Hepatic stellate cell (primary cell): Measurements from ENCODE around the gene PEX26.
"Not testable (repeated sequence)": the region's sequence is repeated elsewhere in the genome, so short reads cannot be mapped to it uniquely, and the experiment has no call there.

Experiments
- DNase-seq: peaks from one replicate; pipeline ENCODE4 v3.0.0; 2011; ENCODE audit warnings: low spot score

Gene PEX26

GRCh38 chr22:18071307-18071967 lies 6.4 kb upstream of the PEX26 start:
- DNase-seq: not testable (repeated sequence)

DNA sequence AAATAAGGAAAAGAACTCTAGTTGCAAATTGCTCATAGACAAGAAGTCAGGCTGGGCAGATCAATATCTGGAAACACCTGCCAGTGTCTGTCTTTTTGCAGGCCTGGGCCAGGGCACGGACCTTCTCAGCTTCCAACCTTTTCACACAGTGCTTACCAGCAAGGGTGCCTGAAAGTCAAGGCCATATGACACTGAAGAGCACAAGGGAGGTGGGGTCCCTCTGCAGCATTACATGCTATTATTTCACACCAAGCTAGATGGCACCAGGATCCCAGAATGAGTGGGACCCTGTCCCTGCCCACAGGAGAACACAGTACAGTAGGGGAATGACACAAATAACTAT lies 5.9 kb upstream of the PEX26 start:
- no peak for DNase-seq

GRCh38 chr22:18073467-18073866 lies 4.3 kb upstream of the PEX26 start:
- DNase-seq: no peak

DNA sequence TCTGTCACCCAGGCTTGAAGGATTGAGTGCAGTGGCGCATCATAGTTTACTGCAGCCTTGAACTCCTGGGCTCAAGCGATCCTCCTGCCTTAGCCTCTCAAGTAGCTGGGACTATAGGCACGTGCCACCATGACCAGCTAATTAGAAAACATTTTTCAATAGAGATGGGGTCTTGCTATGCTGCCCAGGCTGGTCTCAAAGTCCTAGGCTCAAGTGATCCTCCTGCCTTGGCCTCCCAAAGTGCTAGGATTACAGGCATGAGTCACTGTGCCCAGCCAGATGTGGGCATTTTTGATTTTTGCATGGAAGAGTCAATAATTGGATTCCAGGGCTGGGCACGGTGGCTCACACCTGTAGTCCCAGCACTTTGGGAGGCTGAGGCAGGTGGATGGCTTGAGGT lies 3.9 kb upstream of the PEX26 start:
- not testable (repeated sequence) for DNase-seq

GRCh38 chr22:18075101-18075719 lies 2.6 kb upstream of the PEX26 start:
- DNase-seq: no peak

DNA sequence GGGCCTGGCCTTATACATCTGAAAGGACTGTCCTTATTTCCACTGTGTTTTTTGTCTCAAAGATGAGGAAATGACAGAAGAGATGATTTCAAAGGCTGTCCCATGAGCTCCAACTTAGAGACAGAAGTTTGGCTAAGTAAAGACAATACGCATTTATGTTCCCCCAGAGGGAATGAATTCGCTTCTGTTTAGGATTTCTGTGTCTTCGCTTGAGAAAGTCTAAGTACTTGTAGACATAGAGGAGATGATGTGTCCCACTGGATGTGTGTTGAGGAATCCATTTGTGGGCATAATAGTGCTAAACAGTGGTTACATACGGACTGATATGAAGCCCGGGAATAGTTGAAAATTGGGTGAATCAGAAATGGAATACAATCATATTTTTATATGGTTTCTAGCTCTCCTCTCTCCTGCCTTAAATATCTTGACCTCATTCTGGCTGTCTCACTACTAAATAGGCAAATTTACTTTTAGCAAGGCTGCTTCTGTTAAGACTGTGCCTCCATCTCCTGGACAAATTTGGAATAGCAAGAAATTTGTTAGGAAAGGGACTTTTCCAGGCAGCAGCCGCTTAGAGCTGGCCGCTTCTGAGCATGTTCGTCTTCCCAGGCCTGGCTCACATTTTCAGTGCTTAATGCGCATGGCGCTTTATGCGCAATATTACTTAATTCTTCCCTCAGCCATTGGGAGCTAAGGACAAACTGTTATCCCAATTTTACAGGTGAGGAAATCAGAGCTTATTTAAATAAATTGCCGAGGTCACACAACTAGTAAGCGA lies 1.9 kb upstream of the PEX26 start:
- DNase-seq: peak; percentile 65

DNA sequence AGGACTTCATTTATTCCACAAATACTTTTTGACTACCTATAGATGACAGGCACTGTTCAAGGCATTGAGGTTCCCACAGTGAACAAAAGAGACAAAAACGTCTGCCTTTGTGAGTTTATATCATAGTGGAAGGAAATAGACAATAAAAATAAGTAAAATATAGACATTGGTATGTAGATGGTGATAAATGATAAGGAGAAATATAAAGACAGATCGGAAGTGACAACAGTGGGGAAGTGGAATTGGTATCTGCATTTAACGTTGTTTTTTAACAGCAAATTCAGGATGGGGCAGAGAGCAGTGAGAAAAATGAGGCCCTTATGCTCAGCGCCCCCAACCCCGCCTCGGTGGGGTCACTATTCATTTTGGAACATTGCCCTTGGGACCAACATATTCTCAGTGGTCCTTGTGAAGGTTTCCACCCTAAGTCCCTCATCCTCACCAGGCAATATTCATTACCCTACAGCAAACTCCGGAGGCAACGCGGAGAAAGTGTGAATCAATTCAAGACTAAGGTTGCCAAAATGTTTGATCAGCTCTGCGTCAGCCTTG lies 627 bp upstream of the PEX26 start:
- no peak for DNase-seq

GRCh38 chr22:18078329-18079041 lies 695 bp downstream of the PEX26 start:
- DNase-seq: peak; percentile 37

DNA sequence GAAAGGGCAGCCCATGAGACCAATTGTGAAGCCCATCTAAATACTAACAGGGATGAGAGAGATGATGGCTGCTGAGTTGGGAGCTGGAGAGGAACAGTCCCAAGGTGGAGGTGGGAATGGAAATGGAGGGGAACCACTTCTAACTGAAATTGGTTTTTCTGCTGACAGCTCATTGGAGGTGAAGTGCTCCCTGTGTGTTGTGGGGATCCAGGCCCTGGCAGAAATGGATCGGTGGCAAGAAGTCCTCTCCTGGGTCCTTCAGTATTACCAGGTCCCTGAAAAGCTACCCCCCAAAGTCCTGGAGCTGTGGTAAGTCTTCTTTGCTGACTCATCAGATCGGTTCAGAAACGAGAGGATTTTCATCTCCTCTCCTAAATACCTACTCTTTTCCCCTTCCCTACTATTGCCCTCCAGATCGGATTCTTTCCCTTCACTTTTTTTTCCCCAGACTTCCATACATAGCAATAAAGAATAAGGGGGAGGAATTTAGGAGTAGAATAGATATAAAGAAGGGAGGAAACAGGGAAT lies 2.0 kb downstream of the PEX26 start:
- no peak for DNase-seq

- DNase-seq: no peak
Observed at GRCh38 chr22:18081416-18081815, 3.6 kb downstream of the PEX26 start.

GRCh38 chr22:18082467-18082866 lies 4.7 kb downstream of the PEX26 start:
- DNase-seq: no peak

- no peak for DNase-seq
Observed at GRCh38 chr22:18083406-18083805, 5.6 kb downstream of the PEX26 start.

DNA sequence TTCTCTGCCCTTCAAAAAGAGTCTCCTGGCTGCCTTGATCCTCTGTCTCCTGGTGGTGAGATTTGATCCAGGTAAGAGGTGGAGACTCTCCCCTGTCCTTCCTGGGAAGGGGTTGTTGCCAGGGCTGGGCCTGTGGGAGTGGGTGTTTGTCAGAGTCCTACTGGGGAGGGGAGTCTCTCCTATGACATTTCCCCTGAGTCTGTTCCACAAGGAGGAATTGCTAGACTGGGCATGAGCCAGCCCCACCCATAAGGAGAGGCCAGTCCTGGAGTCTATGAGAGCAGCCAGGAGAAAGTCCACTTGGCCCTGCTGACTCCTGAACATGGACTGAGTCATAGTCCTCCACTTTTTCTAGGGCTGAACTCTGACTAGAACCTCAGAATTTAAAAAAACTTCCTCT lies 7.4 kb downstream of the PEX26 start:
- no peak for DNase-seq

- DNase-seq: no peak
Observed at GRCh38 chr22:18087350-18087855, 9.6 kb downstream of the PEX26 start.

GRCh38 chr22:18088825-18089568 lies 11.2 kb downstream of the PEX26 start:
- DNase-seq: no peak

GRCh38 chr22:18090286-18090685 lies 12.5 kb downstream of the PEX26 start:
- DNase-seq: no peak

- DNase-seq: no peak
Observed at GRCh38 chr22:18091478-18091877, 13.7 kb downstream of the PEX26 start.

- DNase-seq: peak; percentile 80
Observed at GRCh38 chr22:18091916-18092526, 14.2 kb downstream of the PEX26 start.

DNA sequence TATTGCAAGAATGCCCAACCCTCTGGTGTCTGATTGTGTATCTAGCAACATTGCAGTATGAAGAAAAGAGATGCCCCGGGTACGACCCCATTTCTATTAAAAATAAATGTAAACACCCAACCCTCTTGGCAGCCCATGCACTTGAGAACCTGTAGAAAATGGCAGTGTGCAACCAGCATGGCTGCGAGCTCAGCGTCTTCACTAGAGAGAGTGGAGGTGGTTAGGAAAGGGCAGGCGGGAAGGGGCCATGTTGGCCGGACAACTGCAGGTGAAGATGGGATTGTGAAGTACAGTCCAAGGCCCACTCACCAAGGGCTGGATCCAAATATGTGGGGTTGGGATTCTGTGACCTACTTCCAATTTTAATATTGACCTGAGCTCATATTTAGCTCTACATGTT lies 15.9 kb downstream of the PEX26 start:
- no peak for DNase-seq

GRCh38 chr22:18095101-18095805 lies 17.5 kb downstream of the PEX26 start:
- DNase-seq: no peak
